Measurements from ENCODE around the gene CES5A.

GRCh38 chr16:55901566-55902217, 26.5 kb upstream of the CES5A start:
- TF ChIP-seq, protein P1, sequence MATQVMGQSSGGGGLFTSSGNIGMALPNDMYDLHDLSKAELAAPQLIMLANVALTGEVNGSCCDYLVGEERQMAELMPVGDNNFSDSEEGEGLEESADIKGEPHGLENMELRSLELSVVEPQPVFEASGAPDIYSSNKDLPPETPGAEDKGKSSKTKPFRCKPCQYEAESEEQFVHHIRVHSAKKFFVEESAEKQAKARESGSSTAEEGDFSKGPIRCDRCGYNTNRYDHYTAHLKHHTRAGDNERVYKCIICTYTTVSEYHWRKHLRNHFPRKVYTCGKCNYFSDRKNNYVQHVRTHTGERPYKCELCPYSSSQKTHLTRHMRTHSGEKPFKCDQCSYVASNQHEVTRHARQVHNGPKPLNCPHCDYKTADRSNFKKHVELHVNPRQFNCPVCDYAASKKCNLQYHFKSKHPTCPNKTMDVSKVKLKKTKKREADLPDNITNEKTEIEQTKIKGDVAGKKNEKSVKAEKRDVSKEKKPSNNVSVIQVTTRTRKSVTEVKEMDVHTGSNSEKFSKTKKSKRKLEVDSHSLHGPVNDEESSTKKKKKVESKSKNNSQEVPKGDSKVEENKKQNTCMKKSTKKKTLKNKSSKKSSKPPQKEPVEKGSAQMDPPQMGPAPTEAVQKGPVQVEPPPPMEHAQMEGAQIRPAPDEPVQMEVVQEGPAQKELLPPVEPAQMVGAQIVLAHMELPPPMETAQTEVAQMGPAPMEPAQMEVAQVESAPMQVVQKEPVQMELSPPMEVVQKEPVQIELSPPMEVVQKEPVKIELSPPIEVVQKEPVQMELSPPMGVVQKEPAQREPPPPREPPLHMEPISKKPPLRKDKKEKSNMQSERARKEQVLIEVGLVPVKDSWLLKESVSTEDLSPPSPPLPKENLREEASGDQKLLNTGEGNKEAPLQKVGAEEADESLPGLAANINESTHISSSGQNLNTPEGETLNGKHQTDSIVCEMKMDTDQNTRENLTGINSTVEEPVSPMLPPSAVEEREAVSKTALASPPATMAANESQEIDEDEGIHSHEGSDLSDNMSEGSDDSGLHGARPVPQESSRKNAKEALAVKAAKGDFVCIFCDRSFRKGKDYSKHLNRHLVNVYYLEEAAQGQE (IDR thresholded peaks at IDR 0.05; ENCODE audit: insufficient read depth in 1 of 2, low read depth in 2 of 2, low read length in 2 of 2): no peak
- TF ChIP-seq TAF1 (IDR thresholded peaks at IDR 0.05; ENCODE audit: borderline replicate concordance, insufficient read depth, low read length) (no peak), POLR2AphosphoS5 (IDR thresholded peaks at IDR 0.05; ENCODE audit: low read depth, low read length) (no peak), SIN3A (IDR thresholded peaks at IDR 0.05; ENCODE audit: borderline replicate concordance, insufficient read depth, low read length) (no peak), FOXP2 (optimal IDR thresholded peaks at IDR 0.05; ENCODE audit: borderline replicate concordance, extremely low read depth, extremely low read length, insufficient read depth) (no peak)
